NCI-H2227 (cell line): Measurements from ENCODE around the gene PLOD2.
"Not testable (repeated sequence)": the region's sequence is repeated elsewhere in the genome, so short reads cannot be mapped to it uniquely, and the experiment has no call there.

Experiments used
- DNase-seq: peaks from one replicate; lab custom pipeline; 2025; ENCODE audit not compliant: unreplicated experiment; lab: John Stamatoyannopoulos, UW

Gene PLOD2

DNA sequence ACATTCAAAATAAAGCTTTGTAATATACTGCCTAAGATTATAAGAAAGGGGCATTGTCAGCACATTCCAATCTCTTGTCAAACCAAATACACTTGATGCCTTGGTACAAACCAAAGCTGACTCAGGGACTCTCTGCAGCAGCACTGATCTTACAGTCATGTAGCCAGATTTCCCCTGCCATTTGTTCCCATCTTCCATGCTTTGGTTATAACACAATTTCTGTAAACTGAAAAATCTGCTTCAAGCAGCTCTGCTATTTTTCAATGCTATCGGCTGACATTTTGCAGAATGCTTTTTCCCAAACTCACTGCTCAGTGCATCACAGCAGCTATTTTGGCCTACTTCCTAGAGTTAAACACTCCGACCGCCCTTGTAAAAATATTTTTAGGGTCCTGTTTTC lies 18.2 kb downstream of the PLOD2 start:
- DNase-seq: no peak

GRCh38 chr3:146139586-146140110 lies 21.3 kb downstream of the PLOD2 start:
- no peak for DNase-seq

- no peak for DNase-seq
Observed at GRCh38 chr3:146138902-146139301, 22.1 kb downstream of the PLOD2 start.

- no peak for DNase-seq
Observed at GRCh38 chr3:146136647-146137046, 24.3 kb downstream of the PLOD2 start.

- DNase-seq: no peak
Observed at GRCh38 chr3:146134348-146135117, 26.5 kb downstream of the PLOD2 start.

GRCh38 chr3:146133441-146133840 lies 27.5 kb downstream of the PLOD2 start:
- DNase-seq: no peak

- no peak for DNase-seq
Observed at GRCh38 chr3:146131616-146132410, 29.2 kb downstream of the PLOD2 start.

DNA sequence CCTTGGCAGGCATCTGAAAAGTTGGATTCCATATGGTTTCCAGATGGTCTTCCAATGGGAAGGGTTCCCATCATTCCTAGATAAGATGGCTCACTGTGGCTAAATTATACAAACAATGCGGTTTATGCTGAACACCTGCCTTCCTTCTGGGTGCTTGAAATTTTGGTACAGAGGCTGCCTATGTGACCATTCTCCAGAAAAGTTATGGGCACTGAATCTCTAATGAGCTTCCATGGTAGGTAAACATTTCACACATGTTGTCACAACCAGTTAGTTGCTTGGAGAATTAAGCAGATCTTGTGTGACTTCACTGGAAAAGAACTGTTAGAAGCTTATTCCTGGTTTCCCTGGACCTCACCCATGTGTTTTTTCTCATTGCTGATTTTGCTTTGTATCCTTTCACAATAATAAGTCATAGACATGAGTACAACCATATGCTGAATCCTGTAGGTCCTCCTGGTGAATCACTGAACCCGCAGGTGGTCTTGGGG lies 30.1 kb downstream of the PLOD2 start:
- DNase-seq: no peak

GRCh38 chr3:146129750-146130149 lies 31.2 kb downstream of the PLOD2 start:
- DNase-seq: no peak

DNA sequence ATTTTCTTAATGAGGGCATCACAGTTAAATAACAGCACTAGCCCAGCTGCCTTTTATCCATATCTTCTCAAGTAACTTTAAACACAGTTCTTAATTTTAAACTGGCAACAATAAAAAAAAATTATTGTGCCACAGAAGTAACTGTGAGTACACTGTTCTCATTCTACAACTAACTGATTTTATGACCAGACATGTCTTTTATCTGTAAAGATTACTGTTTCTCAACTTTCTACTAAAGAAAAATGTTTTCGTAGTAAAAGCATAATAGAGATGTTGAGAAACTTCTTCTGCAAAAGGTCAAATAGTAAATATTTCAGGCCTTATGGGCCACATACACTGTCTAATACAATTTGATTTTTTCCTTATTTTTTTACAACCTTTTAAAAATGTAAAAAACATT lies 32.0 kb downstream of the PLOD2 start:
- DNase-seq: no peak

- DNase-seq: no peak
Observed at GRCh38 chr3:146128179-146128578, 32.8 kb downstream of the PLOD2 start.

DNA sequence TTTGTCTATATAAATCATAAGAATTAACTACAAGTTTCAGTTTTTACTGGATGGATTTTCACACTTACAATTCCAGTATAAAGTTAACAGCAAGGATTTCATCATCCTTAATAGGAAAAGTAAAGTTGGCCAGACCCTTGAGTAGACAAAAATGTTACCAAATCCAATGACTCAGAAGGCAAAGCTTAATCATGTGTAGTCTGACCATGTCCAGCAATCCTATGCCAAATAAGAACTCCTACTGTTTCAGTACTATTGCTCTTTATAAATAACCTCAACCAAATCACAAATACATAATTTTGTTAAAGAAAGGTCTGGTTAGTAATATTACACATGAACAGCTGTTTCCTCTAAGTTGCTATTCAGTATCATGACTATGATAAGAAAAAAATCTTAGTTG lies 35.0 kb downstream of the PLOD2 start:
- no peak for DNase-seq

- DNase-seq: no peak
Observed at GRCh38 chr3:146124126-146124801, 36.7 kb downstream of the PLOD2 start.

GRCh38 chr3:146117406-146118285 lies 43.3 kb downstream of the PLOD2 start:
- DNase-seq: no peak

- no peak for DNase-seq
Observed at GRCh38 chr3:146115619-146116018, 45.4 kb downstream of the PLOD2 start.

DNA sequence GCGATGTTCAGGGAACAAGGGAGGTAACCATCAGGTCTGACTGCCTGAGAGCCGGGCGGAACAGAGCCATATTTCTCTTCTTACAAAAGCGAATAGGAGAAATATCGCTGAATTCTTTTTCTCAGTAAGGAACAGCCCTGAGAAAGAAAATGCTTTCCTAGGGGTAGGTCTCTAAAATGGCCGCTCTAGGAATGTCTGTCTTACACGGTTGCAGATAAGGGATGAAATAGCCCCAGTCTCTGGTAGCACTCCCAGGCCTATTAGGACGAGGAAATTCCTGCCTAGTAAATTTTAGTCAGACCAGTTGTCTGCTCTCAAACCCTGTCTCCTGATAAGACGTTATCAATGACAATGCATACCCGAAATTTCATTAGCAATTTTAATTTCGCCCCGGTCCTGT lies 47.2 kb downstream of the PLOD2 start:
- not testable (repeated sequence) for DNase-seq

GRCh38 chr3:146111337-146111736 lies 49.6 kb downstream of the PLOD2 start:
- no peak for DNase-seq

GRCh38 chr3:146110161-146110560 lies 50.8 kb downstream of the PLOD2 start:
- no peak for DNase-seq

DNA sequence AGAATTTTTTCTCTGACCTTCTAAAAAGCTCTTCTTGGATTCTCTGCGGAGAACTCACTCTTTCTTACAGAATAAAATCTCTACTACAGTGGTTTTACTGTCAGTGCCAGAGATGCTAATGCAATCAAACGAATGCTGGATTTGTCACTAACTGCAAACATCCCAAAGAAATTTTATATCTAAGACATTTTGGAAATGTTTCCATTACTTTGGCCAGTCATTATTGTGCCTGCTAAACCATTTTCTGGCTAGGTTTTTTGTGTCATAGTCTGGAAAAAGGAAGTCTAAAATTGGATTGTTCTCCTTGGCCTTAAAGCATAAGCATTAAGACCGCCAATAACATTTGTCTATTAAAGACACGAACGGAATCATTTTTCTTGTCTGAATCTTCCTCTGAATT lies 54.0 kb downstream of the PLOD2 start:
- no peak for DNase-seq

- DNase-seq: no peak
Observed at GRCh38 chr3:146104068-146104467, 56.9 kb downstream of the PLOD2 start.
